NCI-H774 (cell line): ENCODE measurements around the gene KCNIP3.
"Not testable (repeated sequence)": the region's sequence is repeated elsewhere in the genome, so short reads cannot be mapped to it uniquely, and the experiment has no call there.

Source experiments
- DNase-seq: peaks from one replicate; lab custom pipeline; 2025; lab: John Stamatoyannopoulos, UW

Gene KCNIP3

GRCh38 chr2:95411239-95411638 is 114.1 kb downstream of the KCNIP3 start:
- DNase-seq = not testable (repeated sequence)

- peak; percentile 52 for DNase-seq
Measured at GRCh38 chr2:95414015-95414594, 117.0 kb downstream of the KCNIP3 start.

GRCh38 chr2:95415138-95415537 is 118.0 kb downstream of the KCNIP3 start:
- DNase-seq = not testable (repeated sequence)

- not testable (repeated sequence) for DNase-seq
Measured at GRCh38 chr2:95415561-95415960, 118.4 kb downstream of the KCNIP3 start.

- not testable (repeated sequence) for DNase-seq
Measured at GRCh38 chr2:95427196-95427867, 130.2 kb downstream of the KCNIP3 start.

GRCh38 chr2:95429748-95430467 is 132.8 kb downstream of the KCNIP3 start:
- not testable (repeated sequence) for DNase-seq

- DNase-seq = not testable (repeated sequence)
Measured at GRCh38 chr2:95433373-95433772, 136.2 kb downstream of the KCNIP3 start.

GRCh38 chr2:95433973-95434372 is 136.8 kb downstream of the KCNIP3 start:
- DNase-seq = not testable (repeated sequence)

- not testable (repeated sequence) for DNase-seq
Measured at GRCh38 chr2:95434507-95435076, 137.4 kb downstream of the KCNIP3 start.

- not testable (repeated sequence) for DNase-seq
Measured at GRCh38 chr2:95435162-95435871, 138.2 kb downstream of the KCNIP3 start.
